ENCODE measurements around the gene ADAM12. TPM values are rescaled to one million over a fixed set of nuclear protein-coding genes. Genes with fewer than 3 reads are reported as not detected.
A peak's percentile ranks its signal among the peaks of the same experiment; 100 is the strongest.

ADAM12 gene
- total RNA-seq, 1 experiment from 2014 or later = not detected

DNA sequence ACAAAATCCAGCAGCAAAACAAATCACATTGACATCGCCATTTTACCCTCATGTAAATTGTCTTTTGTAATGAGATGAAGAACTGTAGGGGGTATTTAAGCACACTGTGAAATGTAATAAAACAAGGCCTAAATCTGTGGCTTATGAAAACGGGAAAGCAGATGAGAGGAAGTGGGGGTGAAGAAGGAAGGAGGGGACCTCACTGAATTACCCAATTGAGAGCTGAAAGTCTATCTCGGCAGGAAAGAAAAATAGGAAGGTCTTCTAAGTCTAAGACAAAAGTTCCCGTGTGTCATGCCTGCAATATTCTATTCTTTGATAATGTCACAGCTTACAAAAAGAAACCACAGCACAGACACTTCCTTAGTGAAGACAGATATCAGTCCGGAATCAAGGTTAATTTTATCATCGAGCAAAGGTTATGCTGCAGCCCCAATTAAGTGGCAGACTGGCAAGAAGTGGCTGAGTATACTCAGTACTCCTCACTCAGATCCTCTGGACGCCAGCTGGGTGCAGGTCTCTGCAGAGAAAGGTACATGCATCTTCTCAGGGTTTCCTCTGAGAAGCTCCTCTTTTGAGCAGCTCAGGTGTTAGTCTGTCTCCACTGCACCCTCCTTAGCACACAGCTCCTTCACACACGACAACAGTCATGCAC is 252.2 kb downstream of the ADAM12 start:
- CTCF ChIA-PET = no interaction called here
- BruUV-seq (replicated peaks) = no TSS peak
- Mint-ChIP-seq H3K4me3 (ENCODE audit: low read depth, unreplicated experiment) (no peak overlapping the region), H3K36me3 (ENCODE audit: insufficient read depth, unreplicated experiment) (no peaks in the 10 kb centered on the region), H3K4me1 (ENCODE audit: low read depth, unreplicated experiment) (peaks cover 13% of the 10 kb centered on the region), H3K9me3 (ENCODE audit: low read depth, unreplicated experiment) (no peaks in the 10 kb centered on the region), H3K27ac (ENCODE audit: unreplicated experiment) (no peak overlapping the region), H3K27me3 (ENCODE audit: unreplicated experiment) (no peaks in the 10 kb centered on the region)
- no peak for DNase-seq
- TF ChIP-seq, protein P1, sequence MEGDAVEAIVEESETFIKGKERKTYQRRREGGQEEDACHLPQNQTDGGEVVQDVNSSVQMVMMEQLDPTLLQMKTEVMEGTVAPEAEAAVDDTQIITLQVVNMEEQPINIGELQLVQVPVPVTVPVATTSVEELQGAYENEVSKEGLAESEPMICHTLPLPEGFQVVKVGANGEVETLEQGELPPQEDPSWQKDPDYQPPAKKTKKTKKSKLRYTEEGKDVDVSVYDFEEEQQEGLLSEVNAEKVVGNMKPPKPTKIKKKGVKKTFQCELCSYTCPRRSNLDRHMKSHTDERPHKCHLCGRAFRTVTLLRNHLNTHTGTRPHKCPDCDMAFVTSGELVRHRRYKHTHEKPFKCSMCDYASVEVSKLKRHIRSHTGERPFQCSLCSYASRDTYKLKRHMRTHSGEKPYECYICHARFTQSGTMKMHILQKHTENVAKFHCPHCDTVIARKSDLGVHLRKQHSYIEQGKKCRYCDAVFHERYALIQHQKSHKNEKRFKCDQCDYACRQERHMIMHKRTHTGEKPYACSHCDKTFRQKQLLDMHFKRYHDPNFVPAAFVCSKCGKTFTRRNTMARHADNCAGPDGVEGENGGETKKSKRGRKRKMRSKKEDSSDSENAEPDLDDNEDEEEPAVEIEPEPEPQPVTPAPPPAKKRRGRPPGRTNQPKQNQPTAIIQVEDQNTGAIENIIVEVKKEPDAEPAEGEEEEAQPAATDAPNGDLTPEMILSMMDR (IDR thresholded peaks at IDR 0.05; ENCODE audit: unreplicated experiment) = no peak
- intact Hi-C loops (cut with micrococcal nuclease; ENCODE audit: unreplicated experiment) = no loop called here

DNA sequence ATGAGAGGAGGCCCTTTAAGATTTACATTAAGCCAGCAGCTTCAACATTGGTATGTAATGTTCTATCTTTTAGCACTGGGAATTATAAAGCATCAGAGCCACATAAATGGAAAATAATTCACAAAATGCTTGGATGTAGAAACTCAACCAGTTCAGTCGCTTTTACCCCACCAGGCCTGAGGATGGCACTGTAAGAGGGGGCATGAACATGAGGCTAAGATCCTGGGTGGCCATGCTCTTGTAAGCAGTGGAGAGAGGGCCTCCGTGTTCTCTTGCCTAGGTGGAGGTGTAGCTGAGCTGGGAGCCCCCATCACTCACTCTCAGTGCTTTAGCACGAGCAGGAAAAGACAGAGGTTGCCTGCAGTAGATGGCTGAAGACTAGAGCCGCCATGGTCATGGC is 253.1 kb downstream of the ADAM12 start:
- intact Hi-C loops (cut with micrococcal nuclease; ENCODE audit: unreplicated experiment) = no loop called here
- TF ChIP-seq, protein P1 (IDR thresholded peaks at IDR 0.05; ENCODE audit: unreplicated experiment) = no peak
- no peak for DNase-seq
- Mint-ChIP-seq H3K27ac (ENCODE audit: unreplicated experiment) (no peak overlapping the region), H3K9me3 (ENCODE audit: low read depth, unreplicated experiment) (no peaks in the 10 kb centered on the region), H3K27me3 (ENCODE audit: unreplicated experiment) (no peaks in the 10 kb centered on the region), H3K4me3 (ENCODE audit: low read depth, unreplicated experiment) (no peak overlapping the region), H3K36me3 (ENCODE audit: insufficient read depth, unreplicated experiment) (no peaks in the 10 kb centered on the region), H3K4me1 (ENCODE audit: low read depth, unreplicated experiment) (peaks cover 13% of the 10 kb centered on the region)
- no TSS peak for BruUV-seq (replicated peaks)
- CTCF ChIA-PET = no interaction called here

DNA sequence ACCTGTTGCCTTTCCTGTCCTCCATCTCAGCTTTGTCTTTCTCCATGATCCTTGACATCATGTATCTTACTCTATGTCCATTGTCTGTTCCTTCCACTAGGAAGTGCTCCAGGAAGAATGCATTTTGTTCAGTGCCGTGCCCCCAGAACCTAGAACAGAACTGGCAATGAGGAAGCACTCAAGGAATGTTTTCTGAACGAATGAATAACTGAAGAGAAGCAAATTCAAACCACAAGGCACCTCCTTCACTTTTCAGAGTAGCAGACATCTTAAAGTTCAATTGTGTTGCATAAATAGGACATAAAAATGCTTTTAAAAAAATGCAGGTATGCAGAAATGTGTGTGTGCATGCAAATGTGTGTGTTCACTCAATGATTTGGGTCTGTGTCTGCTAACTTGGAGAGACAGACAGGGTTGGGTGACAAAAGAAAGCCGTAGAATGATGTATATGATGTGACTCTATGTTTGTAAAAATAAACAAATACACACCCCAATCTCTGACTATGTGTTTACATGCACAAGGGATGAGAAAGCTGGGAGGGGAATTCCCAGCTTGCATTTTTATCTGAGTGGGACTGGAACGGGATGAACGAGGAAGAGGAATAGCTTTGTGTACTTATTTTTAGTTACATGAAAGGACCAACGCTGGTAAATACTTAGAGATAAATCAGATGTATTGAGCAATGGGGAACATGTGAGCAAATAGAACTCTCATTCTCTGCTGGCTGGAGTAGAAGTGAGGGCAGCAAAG is 254.2 kb downstream of the ADAM12 start:
- Mint-ChIP-seq H3K4me1 (ENCODE audit: low read depth, unreplicated experiment) (peaks cover 13% of the 10 kb centered on the region), H3K9me3 (ENCODE audit: low read depth, unreplicated experiment) (no peaks in the 10 kb centered on the region), H3K27me3 (ENCODE audit: unreplicated experiment) (no peaks in the 10 kb centered on the region), H3K36me3 (ENCODE audit: insufficient read depth, unreplicated experiment) (no peaks in the 10 kb centered on the region), H3K4me3 (ENCODE audit: low read depth, unreplicated experiment) (no peak overlapping the region), H3K27ac (ENCODE audit: unreplicated experiment) (peak overlapping the region; percentile 1)
- no peak for DNase-seq
- no TSS peak for BruUV-seq (replicated peaks)
- CTCF ChIA-PET = no interaction called here
- TF ChIP-seq, protein P1 (IDR thresholded peaks at IDR 0.05; ENCODE audit: unreplicated experiment) = no peak
- intact Hi-C loops (cut with micrococcal nuclease; ENCODE audit: unreplicated experiment) = no loop called here

DNA sequence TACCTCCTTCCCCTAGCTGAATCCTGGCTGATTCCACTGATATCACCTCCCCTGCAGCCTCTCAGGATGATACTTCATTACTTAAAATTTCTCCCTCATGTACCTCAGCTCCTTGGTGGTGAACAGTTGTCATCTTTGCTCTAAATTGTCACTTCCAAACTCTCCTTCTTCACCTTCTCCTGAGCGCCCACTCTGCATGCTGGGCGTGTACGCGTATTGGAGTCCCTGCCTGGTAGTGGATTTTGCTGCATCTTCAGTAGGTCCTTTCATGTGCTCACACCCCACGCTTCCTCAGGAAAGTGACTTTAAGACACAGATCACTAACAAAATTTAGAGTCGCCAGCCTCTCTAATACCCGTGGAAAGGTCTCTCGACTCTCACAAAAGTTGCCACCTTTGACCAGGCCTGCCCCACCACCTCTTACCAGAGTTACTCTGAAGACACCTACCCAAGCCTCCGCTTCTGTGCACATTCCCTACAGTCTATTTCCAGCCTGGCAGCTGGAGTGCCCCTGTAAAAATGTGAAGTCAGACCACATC is 255.1 kb downstream of the ADAM12 start:
- intact Hi-C loops (cut with micrococcal nuclease; ENCODE audit: unreplicated experiment) = no loop called here
- H3K4me3 Mint-ChIP-seq (ENCODE audit: low read depth, unreplicated experiment) = no peak overlapping the region
- no peaks in the 10 kb centered on the region for H3K36me3 Mint-ChIP-seq (ENCODE audit: insufficient read depth, unreplicated experiment)
- peaks cover 13% of the 10 kb centered on the region for H3K4me1 Mint-ChIP-seq (ENCODE audit: low read depth, unreplicated experiment)
- CTCF ChIA-PET = no interaction called here
- no TSS peak for BruUV-seq (replicated peaks)
- no peak overlapping the region for H3K27ac Mint-ChIP-seq (ENCODE audit: unreplicated experiment)
- H3K27me3 Mint-ChIP-seq (ENCODE audit: unreplicated experiment) = no peaks in the 10 kb centered on the region
- TF ChIP-seq, protein P1 (IDR thresholded peaks at IDR 0.05; ENCODE audit: unreplicated experiment) = no peak
- no peak for DNase-seq
- no peaks in the 10 kb centered on the region for H3K9me3 Mint-ChIP-seq (ENCODE audit: low read depth, unreplicated experiment)

All from Calu3 (cell line).